Measurements from ENCODE around the gene FGF3. TPM values are rescaled to one million over a fixed set of nuclear protein-coding genes. Genes with fewer than 3 reads are reported as not detected.

Gene FGF3
- total RNA-seq, 1 donor from 2014 or later = not detected

DNA sequence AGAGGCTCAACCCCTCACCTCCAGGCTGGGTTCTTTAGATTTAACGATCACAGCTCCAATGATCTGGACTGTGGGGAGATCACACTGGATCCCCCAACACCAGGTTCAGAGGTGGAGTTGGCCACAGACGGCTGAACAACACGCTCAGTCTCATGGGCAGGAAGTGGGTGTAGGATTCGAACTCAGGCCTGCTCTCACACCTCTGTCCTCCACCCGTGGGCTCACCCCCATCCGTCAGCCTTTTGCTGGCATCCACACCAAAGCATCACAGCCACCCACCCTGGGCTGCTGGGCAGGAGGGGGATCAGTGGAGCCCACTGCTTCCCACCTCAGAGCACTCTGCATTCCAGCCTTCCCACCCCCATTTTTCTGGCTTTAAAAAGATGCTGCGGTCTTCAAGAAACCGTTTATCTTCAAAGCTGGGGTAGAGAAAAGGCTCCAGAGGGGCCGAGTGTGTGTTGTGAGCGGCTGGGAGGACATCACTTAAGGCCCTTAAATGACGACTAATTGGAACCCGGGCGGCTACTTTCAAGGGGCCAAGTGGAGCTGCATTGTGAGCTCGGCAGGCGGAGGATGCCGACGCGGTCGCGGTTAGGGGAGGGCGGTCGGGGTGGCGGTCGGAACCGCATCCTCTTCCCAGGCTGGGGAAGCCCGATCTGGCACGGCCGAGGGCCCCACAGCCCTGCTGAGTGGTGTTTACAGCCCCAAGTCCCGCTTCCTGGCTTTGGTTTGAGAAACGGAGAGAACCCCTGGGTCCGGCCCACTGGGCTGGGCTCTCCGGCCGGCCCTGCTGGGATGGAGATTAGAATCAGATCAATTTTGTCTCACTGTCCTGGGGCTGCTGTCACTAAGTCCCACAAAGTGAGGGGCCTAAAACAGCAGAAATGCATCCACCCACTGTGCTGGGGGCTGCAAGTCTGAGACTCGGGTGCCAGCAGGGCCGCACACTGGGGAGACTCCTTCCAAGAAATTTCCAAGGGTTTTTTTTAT lies 15.9 kb upstream of the FGF3 start:
- Mint-ChIP-seq H3K27me3 (ENCODE audit: unreplicated experiment) (peaks cover 4% of the 10 kb centered on the region), H3K4me1 (ENCODE audit: unreplicated experiment) (no peaks in the 10 kb centered on the region), H3K4me3 (ENCODE audit: unreplicated experiment) (no peak overlapping the region), H3K9me3 (ENCODE audit: unreplicated experiment) (no peaks in the 10 kb centered on the region), H3K36me3 (ENCODE audit: low read depth, unreplicated experiment) (no peaks in the 10 kb centered on the region), H3K27ac (ENCODE audit: unreplicated experiment) (no peak overlapping the region)
- no peak for DNase-seq (ENCODE audit: low spot score)
- TF ChIP-seq, protein P1, sequence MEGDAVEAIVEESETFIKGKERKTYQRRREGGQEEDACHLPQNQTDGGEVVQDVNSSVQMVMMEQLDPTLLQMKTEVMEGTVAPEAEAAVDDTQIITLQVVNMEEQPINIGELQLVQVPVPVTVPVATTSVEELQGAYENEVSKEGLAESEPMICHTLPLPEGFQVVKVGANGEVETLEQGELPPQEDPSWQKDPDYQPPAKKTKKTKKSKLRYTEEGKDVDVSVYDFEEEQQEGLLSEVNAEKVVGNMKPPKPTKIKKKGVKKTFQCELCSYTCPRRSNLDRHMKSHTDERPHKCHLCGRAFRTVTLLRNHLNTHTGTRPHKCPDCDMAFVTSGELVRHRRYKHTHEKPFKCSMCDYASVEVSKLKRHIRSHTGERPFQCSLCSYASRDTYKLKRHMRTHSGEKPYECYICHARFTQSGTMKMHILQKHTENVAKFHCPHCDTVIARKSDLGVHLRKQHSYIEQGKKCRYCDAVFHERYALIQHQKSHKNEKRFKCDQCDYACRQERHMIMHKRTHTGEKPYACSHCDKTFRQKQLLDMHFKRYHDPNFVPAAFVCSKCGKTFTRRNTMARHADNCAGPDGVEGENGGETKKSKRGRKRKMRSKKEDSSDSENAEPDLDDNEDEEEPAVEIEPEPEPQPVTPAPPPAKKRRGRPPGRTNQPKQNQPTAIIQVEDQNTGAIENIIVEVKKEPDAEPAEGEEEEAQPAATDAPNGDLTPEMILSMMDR (IDR thresholded peaks at IDR 0.05; ENCODE audit: unreplicated experiment) = no peak

DNA sequence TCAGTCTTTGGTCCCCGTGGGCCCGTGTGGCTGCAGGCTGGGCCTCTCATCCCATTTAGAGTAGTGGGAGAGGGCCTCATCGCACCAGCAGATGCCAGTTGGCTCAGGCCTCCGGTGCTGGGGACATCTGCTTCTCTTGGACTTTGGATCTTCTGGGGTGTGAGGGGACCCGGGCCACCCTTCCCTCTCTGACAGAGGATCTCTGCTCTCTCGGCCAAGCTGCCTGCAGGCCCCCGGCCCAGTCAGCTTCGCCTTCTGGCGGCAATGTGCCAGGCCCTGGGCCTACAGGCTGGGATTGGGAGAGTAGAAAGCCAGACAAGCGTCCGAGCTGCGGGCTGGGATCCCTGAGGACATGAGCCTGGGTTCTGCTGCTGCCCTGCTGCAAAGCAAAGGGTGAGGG lies 15.0 kb upstream of the FGF3 start:
- DNase-seq (ENCODE audit: low spot score) = no peak
- TF ChIP-seq, protein P1 (IDR thresholded peaks at IDR 0.05; ENCODE audit: unreplicated experiment) = no peak

DNA sequence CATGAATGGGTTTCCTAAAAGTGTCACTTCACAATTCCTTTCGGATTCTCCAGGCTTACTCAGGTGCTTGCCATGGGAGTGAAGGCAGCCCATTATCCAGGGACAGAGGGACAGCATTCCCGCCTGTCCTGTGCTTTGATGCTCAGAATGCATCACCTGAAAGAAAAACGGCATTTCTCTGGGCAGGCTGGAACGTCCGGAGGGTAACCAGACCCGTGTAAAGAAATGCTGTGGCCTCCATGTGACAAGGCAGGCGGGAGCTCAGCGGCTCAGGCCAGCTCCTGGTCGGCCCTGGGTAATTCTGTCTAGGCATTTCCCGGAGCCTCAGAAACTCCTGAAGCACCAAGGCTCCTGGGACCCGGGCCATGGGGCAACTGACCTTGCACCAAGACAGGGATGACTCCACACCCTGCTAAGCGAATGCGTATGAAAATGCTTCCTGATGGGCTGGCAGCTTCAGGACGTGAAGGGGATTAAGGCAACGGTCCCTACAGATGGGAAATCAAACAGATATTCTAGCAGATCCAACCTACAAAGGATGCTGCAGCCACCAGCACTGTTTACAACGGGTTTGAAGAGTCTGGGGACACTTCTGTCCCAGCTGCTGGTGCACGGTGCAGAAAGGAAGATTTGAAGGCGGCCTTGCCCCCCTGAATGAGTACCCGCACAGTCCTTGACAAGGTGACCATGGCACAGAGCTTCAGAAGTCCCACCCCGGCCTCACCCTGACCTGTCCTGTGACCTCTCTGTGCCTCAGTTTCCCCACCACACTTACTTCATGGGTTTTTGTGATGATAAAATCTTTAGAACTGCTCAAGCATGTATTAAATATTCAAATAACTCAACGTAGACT lies 13.6 kb upstream of the FGF3 start:
- Mint-ChIP-seq H3K4me1 (ENCODE audit: unreplicated experiment) (no peaks in the 10 kb centered on the region), H3K27me3 (ENCODE audit: unreplicated experiment) (peaks cover 4% of the 10 kb centered on the region), H3K9me3 (ENCODE audit: unreplicated experiment) (no peaks in the 10 kb centered on the region), H3K36me3 (ENCODE audit: low read depth, unreplicated experiment) (no peaks in the 10 kb centered on the region), H3K4me3 (ENCODE audit: unreplicated experiment) (no peak overlapping the region), H3K27ac (ENCODE audit: unreplicated experiment) (no peak overlapping the region)
- TF ChIP-seq, protein P1 (IDR thresholded peaks at IDR 0.05; ENCODE audit: unreplicated experiment) = no peak
- no peak for DNase-seq (ENCODE audit: low spot score)

More for the DNA sequence above, 15.0 kb upstream of the FGF3 start:
- H3K36me3 Mint-ChIP-seq (ENCODE audit: low read depth, unreplicated experiment) = no peaks in the 10 kb centered on the region
- H3K4me1 Mint-ChIP-seq (ENCODE audit: unreplicated experiment) = no peaks in the 10 kb centered on the region
- H3K27ac Mint-ChIP-seq (ENCODE audit: unreplicated experiment) = no peak overlapping the region
- no peaks in the 10 kb centered on the region for H3K9me3 Mint-ChIP-seq (ENCODE audit: unreplicated experiment)
- no peak overlapping the region for H3K4me3 Mint-ChIP-seq (ENCODE audit: unreplicated experiment)
- peaks cover 4% of the 10 kb centered on the region for H3K27me3 Mint-ChIP-seq (ENCODE audit: unreplicated experiment)

DNA sequence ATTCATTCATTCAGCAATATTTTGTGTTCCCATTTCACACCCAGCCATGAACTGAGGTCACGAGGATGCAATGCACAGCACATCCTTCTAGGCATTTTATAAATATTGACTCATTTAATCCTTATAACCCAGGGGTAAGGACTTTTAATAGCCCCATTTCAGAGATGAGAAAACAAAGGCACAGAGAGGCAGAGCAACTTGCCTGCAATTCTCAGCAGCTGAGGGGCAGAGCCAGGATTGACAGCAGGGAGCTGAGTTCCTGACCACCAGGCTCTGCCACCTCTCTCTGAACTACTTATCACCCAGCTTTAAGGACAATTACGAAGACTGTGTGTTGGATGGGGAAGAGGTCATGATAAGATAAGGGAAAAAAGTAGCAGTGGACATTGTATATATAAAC lies 12.8 kb upstream of the FGF3 start:
- Mint-ChIP-seq H3K4me3 (ENCODE audit: unreplicated experiment) (no peak overlapping the region), H3K9me3 (ENCODE audit: unreplicated experiment) (no peaks in the 10 kb centered on the region), H3K27me3 (ENCODE audit: unreplicated experiment) (peaks cover 4% of the 10 kb centered on the region), H3K27ac (ENCODE audit: unreplicated experiment) (no peak overlapping the region), H3K36me3 (ENCODE audit: low read depth, unreplicated experiment) (no peaks in the 10 kb centered on the region), H3K4me1 (ENCODE audit: unreplicated experiment) (no peaks in the 10 kb centered on the region)
- no peak for DNase-seq (ENCODE audit: low spot score)
- TF ChIP-seq, protein P1 (IDR thresholded peaks at IDR 0.05; ENCODE audit: unreplicated experiment) = no peak
